Measurements from ENCODE around the gene ZNF585A. TPM values are rescaled to one million over a fixed set of nuclear protein-coding genes. Genes with fewer than 3 reads are reported as not detected.
"Not testable (repeated sequence)": the region's sequence is repeated elsewhere in the genome, so short reads cannot be mapped to it uniquely, and the experiment has no call there.

Gene ZNF585A
- total RNA-seq (2014; rRNA removed; shearing (Covaris generic)): 13.9 and 15.5 TPM in 2 replicates
- polyA plus RNA-seq (2015; cell fraction: cytosol; rRNA removed): 6.6 and 13.2 TPM in 2 replicates
- polyA plus RNA-seq (2015; cell fraction: nucleus; rRNA removed): 5.9 and 7.4 TPM in 2 replicates

DNA sequence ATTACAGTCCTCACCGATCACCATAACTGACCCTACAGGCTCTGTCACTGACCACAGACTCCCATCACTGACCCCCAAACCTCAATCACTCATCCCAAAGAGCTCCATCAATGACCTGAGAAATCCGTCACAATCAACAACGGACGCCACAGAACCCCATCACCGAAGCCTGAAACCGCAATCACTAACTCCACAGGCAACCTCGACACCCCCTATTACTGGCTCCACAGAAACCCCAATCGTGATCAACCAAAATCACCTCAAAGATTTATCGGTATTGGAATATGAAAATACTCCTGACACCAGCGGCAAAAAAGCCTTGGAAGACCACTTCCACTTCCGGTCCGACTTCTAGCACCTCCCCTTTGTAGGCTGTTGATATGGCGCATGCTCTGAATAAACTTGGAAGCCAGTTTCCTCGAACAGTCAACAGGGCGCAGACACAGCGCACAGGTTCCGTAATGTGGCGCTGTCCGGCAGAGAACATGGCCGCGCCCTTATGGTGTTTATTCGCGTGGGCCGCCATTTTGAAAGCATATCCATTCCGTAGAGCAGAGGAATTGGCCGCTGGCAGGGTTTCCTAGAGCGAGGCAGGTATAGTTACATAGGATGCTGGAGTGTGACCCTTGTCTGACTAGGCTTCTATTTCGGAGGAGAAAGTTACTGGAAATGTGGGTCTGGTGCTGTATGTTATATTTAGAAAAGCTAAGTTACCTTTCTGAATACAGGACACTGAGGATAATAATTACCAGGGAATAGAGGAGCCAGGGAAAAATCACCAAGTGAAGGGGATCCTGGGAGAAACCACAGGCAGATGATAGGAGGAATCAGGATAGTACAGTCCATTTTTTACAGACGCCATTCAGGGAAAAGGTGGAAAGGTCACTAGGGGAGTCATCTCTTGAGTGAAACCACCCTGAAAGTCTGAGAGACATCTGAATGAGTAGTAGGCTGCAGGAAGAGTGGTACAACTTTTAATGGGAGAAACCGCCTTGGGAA, at the start of gene ZNF585A:
ZNF585A (minus strand) TSS at position 328 of the 999 bp plus-strand sequence. CDS start 2,785 bp downstream, outside the sequence.
- DNase-seq (ENCODE audit: low read depth, low spot score): peak; percentile 95
- in situ Hi-C loops (cut with HindIII; ENCODE audit: low pct_unique_long_range_greater_than_20kb, low sequenced_read_pairs): no loop called here

DNA sequence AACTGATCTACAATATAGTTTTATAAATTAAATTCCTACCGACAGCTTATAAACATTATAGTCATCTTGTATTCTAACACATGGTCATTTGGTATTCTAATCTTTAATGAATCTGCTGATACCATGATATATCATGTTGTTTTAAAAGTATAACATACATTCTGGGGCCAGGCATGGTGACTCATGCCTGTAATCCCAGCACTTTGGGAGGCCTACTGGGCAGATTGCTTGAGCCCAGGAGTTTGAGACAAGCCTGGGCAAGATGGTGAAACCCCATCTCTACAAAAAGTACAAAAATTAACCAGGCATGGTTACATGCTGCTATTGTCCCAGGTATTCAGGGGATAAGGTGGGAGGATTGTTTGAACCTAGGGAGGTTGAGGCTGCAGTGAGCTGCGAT, 48.6 kb upstream of the ZNF585A start:
- in situ Hi-C loops (cut with HindIII; ENCODE audit: low pct_unique_long_range_greater_than_20kb, low sequenced_read_pairs): no loop called here

DNA sequence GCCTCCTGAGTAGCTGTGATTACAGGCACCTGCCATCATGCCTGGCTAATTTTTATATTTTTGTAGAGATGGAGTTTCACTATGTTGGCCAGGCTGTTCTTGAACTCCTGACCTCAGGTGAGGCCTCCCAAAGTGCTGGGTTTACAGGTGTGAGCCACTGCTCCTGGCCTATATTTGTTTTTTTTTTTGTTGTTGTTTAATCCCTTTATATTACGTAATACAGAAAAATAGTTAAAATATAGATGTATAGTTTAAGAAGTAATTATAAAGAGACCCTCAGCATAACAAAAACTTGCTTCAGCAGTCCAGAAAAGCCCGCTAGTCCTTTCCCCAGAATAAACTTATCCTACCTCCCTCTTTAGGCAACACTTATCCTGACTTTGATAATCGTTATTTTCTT, 47.9 kb upstream of the ZNF585A start:
- in situ Hi-C loops (cut with HindIII; ENCODE audit: low pct_unique_long_range_greater_than_20kb, low sequenced_read_pairs): no loop called here
- no peak for DNase-seq (ENCODE audit: low read depth, low spot score)

More for the DNA sequence above, 48.6 kb upstream of the ZNF585A start:
- no peak for DNase-seq (ENCODE audit: low read depth, low spot score)

DNA sequence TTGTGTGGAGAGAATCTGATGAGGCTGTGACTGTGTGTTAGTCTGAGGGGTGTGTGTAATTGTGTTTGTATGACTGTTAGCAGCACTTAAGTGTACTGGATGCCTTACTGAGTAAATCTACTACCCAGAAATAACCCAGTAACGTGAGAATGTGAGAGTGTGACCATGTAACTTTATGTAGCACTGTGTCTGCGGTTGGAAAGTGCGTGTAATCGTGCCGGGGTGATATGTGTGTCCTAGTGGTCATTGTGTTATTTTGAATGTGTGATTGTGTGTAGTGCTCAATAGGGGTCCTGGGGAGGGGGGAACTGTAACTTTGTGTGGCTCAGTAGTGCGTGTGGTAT, 46.1 kb upstream of the ZNF585A start:
- no peak for DNase-seq (ENCODE audit: low read depth, low spot score)
- in situ Hi-C loops (cut with HindIII; ENCODE audit: low pct_unique_long_range_greater_than_20kb, low sequenced_read_pairs): no loop called here

DNA sequence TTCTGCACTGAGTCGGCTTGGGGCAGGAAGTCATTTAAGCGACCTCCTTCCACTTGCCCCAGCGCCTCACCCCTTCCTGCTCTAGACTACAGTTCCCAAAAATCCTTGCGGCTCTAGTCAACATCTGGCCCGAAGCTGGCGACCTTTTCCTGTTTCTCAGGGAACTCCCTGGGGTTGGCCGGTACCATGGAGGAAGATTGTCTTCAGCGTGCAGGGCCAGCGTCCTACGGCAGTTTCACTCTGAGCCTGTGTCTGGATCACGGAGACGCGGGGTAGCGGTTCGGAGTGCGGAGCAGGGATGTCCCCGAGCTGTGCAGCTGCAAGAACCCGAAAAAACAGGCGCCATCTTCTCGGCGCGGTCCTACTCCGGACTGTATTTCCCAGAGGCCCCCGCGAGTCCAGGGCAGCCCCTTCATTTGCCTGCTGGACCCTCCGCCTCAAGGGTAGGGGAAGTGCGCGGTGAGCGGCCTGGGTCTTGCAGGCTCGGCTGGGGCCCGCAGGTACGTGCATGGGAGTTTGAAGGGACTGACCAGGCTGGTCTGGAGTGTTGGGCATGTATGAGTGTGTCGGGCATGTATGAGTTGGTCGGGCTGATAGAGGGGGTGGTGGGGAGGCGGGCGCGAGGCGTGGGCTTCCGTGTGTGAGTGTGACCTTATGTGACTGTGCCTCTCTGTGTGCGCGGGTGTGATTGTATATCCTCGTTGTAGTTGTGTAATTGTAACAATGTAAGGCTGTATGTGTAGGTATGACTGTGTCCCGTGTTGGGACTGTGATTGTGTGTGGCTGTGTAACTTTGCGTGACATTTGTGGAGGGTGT, 45.5 kb upstream of the ZNF585A start, which contains the start of gene ZNF383:
ZNF383 (plus strand) TSS at position 440 of the 817 bp plus-strand sequence. CDS start 12,240 bp downstream, outside the sequence.
- in situ Hi-C loops (cut with HindIII; ENCODE audit: low pct_unique_long_range_greater_than_20kb, low sequenced_read_pairs): no loop called here
- DNase-seq (ENCODE audit: low read depth, low spot score): peak; percentile 93

DNA sequence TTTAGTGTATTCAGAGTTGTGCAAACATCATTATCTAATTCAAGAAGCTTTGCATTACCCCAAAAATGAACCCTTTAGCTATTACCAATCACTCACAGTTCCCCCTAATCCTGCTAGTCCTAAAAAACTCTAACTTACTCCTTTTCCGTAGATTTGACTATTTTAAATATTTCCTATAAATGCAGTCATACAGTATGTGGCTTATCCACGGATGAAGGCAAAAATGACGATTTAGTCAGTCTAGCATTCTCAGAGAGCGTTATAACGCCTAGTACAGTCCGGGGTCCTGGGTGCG, 44.9 kb upstream of the ZNF585A start:
- in situ Hi-C loops (cut with HindIII; ENCODE audit: low pct_unique_long_range_greater_than_20kb, low sequenced_read_pairs): no loop called here
- no peak for DNase-seq (ENCODE audit: low read depth, low spot score)

DNA sequence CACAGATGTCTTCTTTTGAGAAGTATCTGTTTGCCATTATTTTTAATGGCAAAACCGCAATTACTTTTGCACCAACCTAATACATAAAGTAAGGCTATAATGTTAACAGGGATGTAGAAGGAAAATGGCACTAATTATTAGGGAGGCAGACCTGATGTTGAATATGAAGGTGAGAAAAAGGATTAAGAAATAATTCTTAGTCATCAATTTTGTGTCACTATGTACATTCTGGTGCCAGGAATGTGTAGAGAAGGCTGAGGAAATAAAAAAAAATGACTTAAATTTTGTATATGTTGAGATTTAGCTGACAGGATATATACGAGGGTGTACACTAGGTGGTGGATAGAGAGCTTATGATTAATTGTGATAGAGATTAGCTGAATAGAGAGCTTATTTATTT, 25.3 kb upstream of the ZNF585A start:
- in situ Hi-C loops (cut with HindIII; ENCODE audit: low pct_unique_long_range_greater_than_20kb, low sequenced_read_pairs): no loop called here
- DNase-seq (ENCODE audit: low read depth, low spot score): no peak

DNA sequence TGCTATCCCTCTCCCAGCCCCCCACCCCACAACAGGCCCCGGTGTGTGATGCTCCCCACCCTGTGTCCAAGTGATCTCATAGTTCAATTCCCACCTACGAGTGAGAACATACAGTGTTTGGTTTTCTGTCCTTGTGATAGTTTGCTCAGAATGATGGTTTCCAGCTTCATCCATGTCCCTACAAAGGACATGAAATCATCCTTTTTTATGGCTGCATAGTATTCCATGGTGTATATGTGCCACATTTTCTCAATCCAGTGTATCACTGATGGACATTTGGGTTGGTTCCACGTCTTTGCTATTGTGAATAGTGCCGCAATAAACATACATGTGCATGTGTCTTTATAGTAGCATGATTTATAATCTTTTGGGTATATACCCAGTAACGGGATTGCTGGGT, 24.6 kb upstream of the ZNF585A start:
- in situ Hi-C loops (cut with HindIII; ENCODE audit: low pct_unique_long_range_greater_than_20kb, low sequenced_read_pairs); DNase-seq (ENCODE audit: low read depth, low spot score): not testable (repeated sequence)

DNA sequence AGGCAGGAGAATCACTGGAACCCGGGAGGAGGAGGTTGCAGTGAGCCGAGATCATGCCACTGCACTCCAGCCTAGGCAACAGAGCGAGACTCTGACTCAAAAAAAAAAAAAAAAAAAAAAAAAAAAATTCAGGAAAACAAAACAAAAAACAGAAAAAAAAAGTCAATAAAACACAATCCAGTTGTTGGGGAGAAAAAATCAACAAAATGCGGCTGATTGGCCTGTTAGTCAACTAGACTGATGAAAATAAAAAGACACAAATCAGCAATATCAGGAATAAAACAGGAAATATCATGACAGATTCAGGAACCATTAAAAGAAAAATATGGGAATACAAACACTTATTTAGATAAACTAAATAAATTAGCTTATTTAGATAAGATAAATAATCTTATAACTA, 22.8 kb upstream of the ZNF585A start:
- DNase-seq (ENCODE audit: low read depth, low spot score); in situ Hi-C loops (cut with HindIII; ENCODE audit: low pct_unique_long_range_greater_than_20kb, low sequenced_read_pairs): not testable (repeated sequence)

DNA sequence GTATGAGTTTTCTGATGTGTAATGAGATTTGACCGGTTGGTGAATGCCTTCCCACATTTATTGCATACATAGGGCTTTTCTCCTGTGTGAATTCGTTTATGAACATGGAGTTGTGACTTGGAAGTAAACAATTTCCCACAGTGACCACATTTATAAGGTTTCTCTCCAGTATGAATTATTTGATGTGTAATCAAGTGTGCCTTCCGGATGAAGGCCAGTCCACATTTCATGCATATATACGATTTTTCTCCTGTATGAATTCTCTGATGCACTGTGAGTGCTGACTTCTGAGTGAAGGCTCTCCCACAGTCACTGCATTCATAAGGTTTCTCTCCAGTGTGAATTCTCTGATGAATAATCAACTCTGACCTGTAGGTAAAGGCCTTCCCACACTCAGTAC, 13.6 kb upstream of the ZNF585A start:
- DNase-seq (ENCODE audit: low read depth, low spot score); in situ Hi-C loops (cut with HindIII; ENCODE audit: low pct_unique_long_range_greater_than_20kb, low sequenced_read_pairs): not testable (repeated sequence)

DNA sequence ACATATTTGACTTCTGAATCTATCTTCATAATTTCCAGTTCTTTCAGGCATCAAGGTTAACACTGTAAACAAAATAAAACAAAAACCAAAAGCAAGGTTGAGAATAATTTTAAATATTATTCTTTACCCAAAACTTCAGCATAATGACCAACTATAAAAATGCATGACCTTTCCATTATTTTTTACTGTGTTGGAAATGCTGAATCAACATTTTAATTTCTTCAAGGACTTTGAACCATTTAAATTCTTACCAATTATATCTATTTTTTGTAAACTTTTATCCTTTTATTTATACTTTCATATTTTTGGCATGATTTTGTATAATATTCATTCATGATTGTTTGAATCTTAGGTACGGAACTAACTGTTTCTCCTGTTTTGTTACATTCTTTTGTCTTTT, 6.9 kb downstream of the ZNF585A start:
- in situ Hi-C loops (cut with HindIII; ENCODE audit: low pct_unique_long_range_greater_than_20kb, low sequenced_read_pairs): no loop called here
- DNase-seq (ENCODE audit: low read depth, low spot score): no peak

DNA sequence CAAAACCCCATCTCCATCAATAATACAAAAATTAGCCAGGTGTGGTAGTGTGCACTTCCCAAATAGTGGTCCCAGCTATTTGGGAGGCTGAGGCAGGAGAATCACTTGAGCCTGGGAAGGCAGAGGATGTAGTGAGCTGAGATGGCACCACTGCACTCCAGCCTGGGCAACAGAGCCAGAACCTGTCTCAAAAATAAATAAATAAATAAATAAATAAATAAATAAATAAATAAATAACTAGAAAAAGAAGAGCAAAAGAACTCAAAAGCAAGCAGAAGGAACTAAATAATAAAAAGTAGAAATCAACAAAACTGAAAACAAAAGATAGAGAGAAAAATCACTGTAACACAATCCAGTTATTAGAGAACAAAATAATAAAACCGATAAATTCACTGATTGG, 12.3 kb downstream of the ZNF585A start:
- DNase-seq (ENCODE audit: low read depth, low spot score): no peak
- in situ Hi-C loops (cut with HindIII; ENCODE audit: low pct_unique_long_range_greater_than_20kb, low sequenced_read_pairs): no loop called here

DNA sequence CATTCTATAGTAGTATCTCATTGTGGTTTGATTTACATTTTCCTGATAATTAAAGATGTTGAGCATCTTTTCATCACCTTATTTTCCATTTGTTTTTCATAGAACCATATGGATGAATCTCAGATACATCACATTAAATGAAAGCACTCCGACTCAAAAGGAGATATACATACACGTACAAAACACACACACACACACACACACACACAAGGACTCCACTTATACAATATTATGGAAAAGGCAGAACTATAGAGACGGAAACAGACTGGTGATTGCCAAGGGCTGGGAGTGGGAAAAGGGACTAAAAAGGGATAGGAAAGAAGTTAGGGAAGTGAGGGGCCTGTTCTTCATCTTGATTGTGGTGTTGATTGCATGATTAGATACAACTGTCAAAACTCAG, 24.3 kb downstream of the ZNF585A start:
- DNase-seq (ENCODE audit: low read depth, low spot score): no peak
- in situ Hi-C loops (cut with HindIII; ENCODE audit: low pct_unique_long_range_greater_than_20kb, low sequenced_read_pairs): no loop called here

DNA sequence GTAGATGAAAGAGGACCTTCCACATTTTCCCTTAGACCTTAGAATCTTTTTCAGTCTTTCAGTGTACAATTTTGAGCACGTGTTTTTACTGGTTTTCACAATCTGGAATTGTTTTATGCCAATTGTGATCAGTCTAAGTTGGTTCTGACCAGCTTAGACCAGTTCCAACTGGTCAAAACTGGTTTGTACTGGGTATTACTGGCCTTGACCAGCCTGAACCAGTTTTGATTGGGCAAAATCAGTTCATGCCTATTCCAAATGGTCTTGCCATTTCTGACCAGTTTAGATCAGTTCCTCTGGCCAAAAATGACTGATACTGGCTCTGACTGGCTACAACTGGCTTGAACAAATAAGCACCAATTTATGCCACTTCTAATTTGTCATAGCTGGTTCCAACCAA, 36.4 kb downstream of the ZNF585A start:
- DNase-seq (ENCODE audit: low read depth, low spot score): no peak
- in situ Hi-C loops (cut with HindIII; ENCODE audit: low pct_unique_long_range_greater_than_20kb, low sequenced_read_pairs): no loop called here

DNA sequence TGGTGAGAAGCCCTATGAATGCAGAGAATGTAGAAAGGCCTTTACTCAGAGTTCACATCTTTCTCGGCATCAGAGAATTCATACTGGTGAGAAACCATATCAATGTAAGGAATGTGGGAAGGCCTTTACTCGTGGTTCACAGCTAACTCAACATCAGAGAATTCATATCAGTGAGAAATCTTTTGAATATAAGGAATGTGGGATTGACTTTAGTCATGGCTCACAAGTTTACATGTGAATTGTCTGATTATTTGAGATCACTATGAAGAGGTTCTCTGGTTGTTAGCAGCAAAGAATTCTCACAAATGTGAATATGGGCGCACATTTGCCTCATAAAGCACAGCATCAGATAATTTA, 43.7 kb downstream of the ZNF585A start:
- in situ Hi-C loops (cut with HindIII; ENCODE audit: low pct_unique_long_range_greater_than_20kb, low sequenced_read_pairs): no loop called here
- DNase-seq (ENCODE audit: low read depth, low spot score): no peak

DNA sequence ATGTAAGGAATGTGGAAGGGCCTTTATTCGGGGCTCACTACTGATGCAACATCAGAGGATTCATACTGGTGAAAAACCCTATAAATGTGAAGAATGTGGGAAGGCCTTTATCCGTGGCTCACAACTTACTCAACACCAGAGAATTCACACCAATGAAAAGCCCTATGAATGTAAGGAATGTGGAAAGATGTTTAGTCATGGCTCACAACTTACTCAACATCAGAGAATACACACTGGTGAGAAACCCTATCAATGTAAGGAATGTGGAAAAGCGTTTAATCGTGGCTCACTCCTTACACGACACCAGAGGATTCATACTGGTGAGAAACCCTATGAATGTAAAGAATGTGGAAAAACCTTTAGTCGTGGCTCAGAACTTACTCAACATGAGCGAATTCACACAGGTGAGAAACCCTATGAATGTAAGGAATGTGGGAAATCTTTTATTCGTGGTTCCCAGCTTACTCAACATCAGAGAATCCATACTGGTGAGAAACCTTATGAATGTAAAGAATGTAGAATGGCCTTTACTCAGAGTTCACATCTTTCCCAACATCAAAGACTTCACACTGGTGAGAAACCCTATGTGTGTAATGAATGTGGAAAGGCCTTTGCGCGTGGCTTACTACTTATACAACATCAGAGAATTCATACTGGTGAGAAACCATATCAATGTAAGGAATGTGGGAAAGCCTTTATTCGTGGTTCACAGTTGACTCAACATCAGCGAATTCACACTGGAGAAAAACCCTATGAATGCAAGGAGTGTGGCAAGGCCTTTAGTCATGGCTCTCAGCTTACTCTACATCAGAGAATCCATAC, 44.3 kb downstream of the ZNF585A start:
- DNase-seq (ENCODE audit: low read depth, low spot score): no peak
- in situ Hi-C loops (cut with HindIII; ENCODE audit: low pct_unique_long_range_greater_than_20kb, low sequenced_read_pairs): no loop called here

DNA sequence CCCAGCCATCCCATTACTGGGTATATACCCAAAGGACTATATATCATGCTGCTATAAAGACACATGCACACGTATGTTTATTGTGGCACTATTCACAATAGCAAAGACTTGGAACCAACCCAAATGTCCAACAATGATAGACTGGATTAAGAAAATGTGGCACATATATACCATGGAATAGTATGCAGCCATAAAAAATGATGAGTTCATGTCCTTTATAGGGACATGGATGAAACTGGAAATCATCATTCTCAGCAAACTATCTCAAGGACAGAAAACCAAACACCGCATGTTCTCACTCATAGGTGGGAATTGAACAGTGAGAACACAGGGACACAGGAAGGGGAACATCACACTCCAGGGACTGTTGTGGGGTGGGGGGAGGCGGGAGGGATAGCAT, 50.4 kb downstream of the ZNF585A start:
- DNase-seq (ENCODE audit: low read depth, low spot score); in situ Hi-C loops (cut with HindIII; ENCODE audit: low pct_unique_long_range_greater_than_20kb, low sequenced_read_pairs): not testable (repeated sequence)

DNA sequence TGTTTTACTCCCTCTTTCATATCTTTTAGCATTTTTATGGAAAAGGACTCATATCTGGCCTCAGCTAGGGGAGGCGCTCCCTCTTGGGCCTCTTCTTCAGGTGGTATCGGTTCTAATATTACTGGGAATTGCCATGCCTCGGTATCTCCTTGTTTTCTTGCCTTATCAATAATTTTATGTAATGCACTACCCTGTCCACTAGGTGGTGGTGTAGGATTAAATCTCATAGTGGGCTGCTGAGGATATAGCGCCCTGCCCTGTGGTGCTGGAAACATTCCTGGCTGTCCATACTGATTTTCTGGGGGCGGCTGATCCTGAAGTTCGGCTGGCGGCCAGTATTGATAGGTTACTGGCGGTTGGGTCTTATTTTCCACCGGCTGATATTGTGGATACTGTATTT, 58.5 kb downstream of the ZNF585A start:
- in situ Hi-C loops (cut with HindIII; ENCODE audit: low pct_unique_long_range_greater_than_20kb, low sequenced_read_pairs): no loop called here
- DNase-seq (ENCODE audit: low read depth, low spot score): peak; percentile 7
